ENCODE data around the gene OR6B1.

DNA sequence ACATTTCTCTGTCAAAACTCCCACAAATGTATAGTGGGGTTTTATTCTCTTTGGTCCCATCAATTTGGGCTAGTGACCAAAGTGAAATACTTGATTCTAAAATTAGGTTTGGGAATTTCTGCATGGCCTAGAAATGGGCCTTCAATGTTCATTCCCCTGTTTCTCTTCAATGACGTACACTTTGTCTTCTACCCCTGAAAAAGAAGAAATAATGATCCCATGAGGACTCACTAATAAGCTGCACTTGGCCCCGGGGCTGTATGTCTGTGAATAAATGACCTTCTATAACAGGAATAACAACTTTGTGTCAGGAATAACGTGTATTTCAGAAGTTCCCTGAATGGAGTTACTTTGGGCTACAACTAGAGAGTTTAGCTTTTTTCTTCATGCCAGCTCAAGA lies 20.2 kb downstream of the OR6B1 start:
- no peak for TF ChIP-seq POLR2A (IDR thresholded peaks at IDR 0.05)
- TF ChIP-seq, protein P1, sequence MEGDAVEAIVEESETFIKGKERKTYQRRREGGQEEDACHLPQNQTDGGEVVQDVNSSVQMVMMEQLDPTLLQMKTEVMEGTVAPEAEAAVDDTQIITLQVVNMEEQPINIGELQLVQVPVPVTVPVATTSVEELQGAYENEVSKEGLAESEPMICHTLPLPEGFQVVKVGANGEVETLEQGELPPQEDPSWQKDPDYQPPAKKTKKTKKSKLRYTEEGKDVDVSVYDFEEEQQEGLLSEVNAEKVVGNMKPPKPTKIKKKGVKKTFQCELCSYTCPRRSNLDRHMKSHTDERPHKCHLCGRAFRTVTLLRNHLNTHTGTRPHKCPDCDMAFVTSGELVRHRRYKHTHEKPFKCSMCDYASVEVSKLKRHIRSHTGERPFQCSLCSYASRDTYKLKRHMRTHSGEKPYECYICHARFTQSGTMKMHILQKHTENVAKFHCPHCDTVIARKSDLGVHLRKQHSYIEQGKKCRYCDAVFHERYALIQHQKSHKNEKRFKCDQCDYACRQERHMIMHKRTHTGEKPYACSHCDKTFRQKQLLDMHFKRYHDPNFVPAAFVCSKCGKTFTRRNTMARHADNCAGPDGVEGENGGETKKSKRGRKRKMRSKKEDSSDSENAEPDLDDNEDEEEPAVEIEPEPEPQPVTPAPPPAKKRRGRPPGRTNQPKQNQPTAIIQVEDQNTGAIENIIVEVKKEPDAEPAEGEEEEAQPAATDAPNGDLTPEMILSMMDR (IDR thresholded peaks at IDR 0.05): no peak

Measured in lower leg skin (tissue), 3 donors.